D721Med (cell line): ENCODE results near the gene SMIM20.
A peak's percentile ranks its signal among the peaks of the same experiment; 100 is the strongest.

Experiments
- DNase-seq: peaks from one replicate; pipeline ENCODE4 v3.0.0; 2011; ENCODE audit warnings: low spot score; ENCODE audit not compliant: insufficient read length
- FAIRE-seq: peaks from 2 replicates; lab custom pipeline; 2011; peaks lifted over from hg19 to GRCh38; lab: Jason Lieb, UNC
- CTCF ChIP-seq: IDR thresholded peaks from 2 replicates; pipeline ENCODE4 v1.5.1; 2012; ENCODE audit warnings: mild to moderate bottlenecking, control low read depth; ENCODE audit not compliant: insufficient read depth; ENCODE audit errors: missing control alignments

Gene SMIM20

GRCh38 chr4:25955705-25956104, 41.7 kb downstream of the SMIM20 start:
- no peak for FAIRE-seq
- TF ChIP-seq CTCF, result no peak
- no peak for DNase-seq

GRCh38 chr4:25956260-25956659, 42.2 kb downstream of the SMIM20 start:
- DNase-seq (no peak), FAIRE-seq (no peak)
- no peak for TF ChIP-seq CTCF

GRCh38 chr4:25958110-25958509, 44.1 kb downstream of the SMIM20 start:
- TF ChIP-seq CTCF, result no peak

GRCh38 chr4:25962393-25962792, 48.4 kb downstream of the SMIM20 start:
- TF ChIP-seq CTCF, result no peak
- no peak for FAIRE-seq
- DNase-seq, result no peak

More at GRCh38 chr4:25958110-25958509, 44.1 kb downstream of the SMIM20 start:
- DNase-seq (no peak), FAIRE-seq (no peak)

GRCh38 chr4:25965629-25966028, 51.6 kb downstream of the SMIM20 start:
- TF ChIP-seq CTCF, result no peak
- no peak for DNase-seq
- FAIRE-seq, result no peak

- TF ChIP-seq CTCF, result no peak
- DNase-seq, result no peak
- FAIRE-seq, result peak; percentile 96
These were observed 52.2 kb downstream of the SMIM20 start for GRCh38 chr4:25966171-25966570.

- DNase-seq (no peak), FAIRE-seq (no peak)
- no peak for TF ChIP-seq CTCF
These were observed 55.5 kb downstream of the SMIM20 start for GRCh38 chr4:25969374-25970155.
